HepG2 (cell line): ENCODE results near the gene BLVRA. TPM values are rescaled to one million over a fixed set of nuclear protein-coding genes. Genes with fewer than 3 reads are reported as not detected.
A peak's percentile ranks its signal among the peaks of the same experiment; 100 is the strongest.

ENCODE experiments used
- ARNT ChIP-seq: fragments of 450-650 bp; IDR thresholded peaks from 2 replicates; pipeline ENCODE4 v1.6.1; 2017
- EZH2 ChIP-seq: conservative IDR thresholded peaks from 2 replicates; pipeline ENCODE4 v1.6.1; 2012; ENCODE audit warnings: mild to moderate bottlenecking, low read depth, low read length, moderate library complexity
- HOXA7 ChIP-seq: sonication (generic); formaldehyde crosslinking; IDR thresholded peaks from 2 replicates; pipeline ENCODE4 v1.8.1; 2022; ENCODE audit warnings: mild to moderate bottlenecking, missing genetic modification reagents, moderate library complexity
- YY1 ChIP-seq: IDR thresholded peaks from 2 replicates; pipeline ENCODE4 v1.6.1; 2011; ENCODE audit warnings: low read length, low read depth, moderate library complexity, mild to moderate bottlenecking; ENCODE audit not compliant: insufficient read depth, insufficient replicate concordance
- ZC3H4 ChIP-seq: sonication (generic); formaldehyde crosslinking; IDR thresholded peaks from 2 replicates; pipeline ENCODE4 v1.4.0; 2020; ENCODE audit warnings: missing genetic modification reagents, borderline replicate concordance
- ZFX ChIP-seq: sonication (generic); formaldehyde crosslinking; IDR thresholded peaks from 2 replicates; pipeline ENCODE4 v1.4.0; 2020; ENCODE audit warnings: mild to moderate bottlenecking, low read depth, missing genetic modification reagents, moderate library complexity
- ZMAT3 ChIP-seq: sonication (generic); formaldehyde crosslinking; conservative IDR thresholded peaks from 2 replicates; pipeline ENCODE4 v1.7.0; 2021; ENCODE audit warnings: missing genetic modification reagents
- ZNF136 ChIP-seq: sonication (generic); formaldehyde crosslinking; IDR thresholded peaks from 2 replicates; pipeline ENCODE4 v1.8.1; 2022; ENCODE audit warnings: low read depth, mild to moderate bottlenecking, moderate library complexity, missing genetic modification reagents
- ZNF317 ChIP-seq: sonication (generic); formaldehyde crosslinking; IDR thresholded peaks from 2 replicates; pipeline ENCODE4 v1.5.0; 2020; ENCODE audit warnings: mild to moderate bottlenecking, missing genetic modification reagents
- ZNF530 ChIP-seq: sonication (generic); formaldehyde crosslinking; IDR thresholded peaks from 2 replicates; pipeline ENCODE4 v1.5.0; 2020; ENCODE audit warnings: low read depth, mild to moderate bottlenecking, missing genetic modification reagents
- ZNF766 ChIP-seq: sonication (generic); formaldehyde crosslinking; IDR thresholded peaks from 2 replicates; pipeline ENCODE4 v1.5.0; 2020; ENCODE audit warnings: missing genetic modification reagents, borderline replicate concordance
- ZNF879 ChIP-seq: sonication (generic); formaldehyde crosslinking; IDR thresholded peaks from 2 replicates; pipeline ENCODE4 v1.8.1; 2023; ENCODE audit warnings: missing genetic modification reagents
- polyA plus RNA-seq, 8 experiments: library from polyadenylated mRNA; depleted of rRNA in 3 of 8; stranded (reverse) in 7 of 8; unstranded in 1 of 8; fragments of >200 nt; fragmentation: Illumina TruSeq in 4 of 8; extraction: Trizol in 4 of 8; gene quantifications; 2 replicates each; pipeline versions ENCODE4 v1.2.1 to v1.2.3, GENCODE V29; 2011 to 2016; ENCODE audit warnings: low read depth in 4 of 8, missing spikeins in 1 of 8, mixed read lengths in 1 of 8; ENCODE audit not compliant: insufficient read depth in 1 of 8
- total RNA-seq, 5 experiments: library from RNA; depleted of rRNA; stranded (reverse); fragments of >200 nt; fragmentation: Illumina TruSeq; extraction: Trizol; gene quantifications; 2 replicates each; pipeline ENCODE4 v1.2.3, GENCODE V29; 2016; ENCODE audit warnings: low read depth in 1 of 5
- TF ChIP-seq, protein P1 (sequence below): sonication (generic); formaldehyde crosslinking; IDR thresholded peaks from 2 replicates; pipeline ENCODE4 v1.9.0; 2021; ENCODE audit warnings: mild to moderate bottlenecking, missing genetic modification reagents
- TF ChIP-seq, protein P2 (sequence below): sonication (generic); formaldehyde crosslinking; conservative IDR thresholded peaks from 2 replicates; pipeline ENCODE4 v1.4.0; 2020; ENCODE audit warnings: missing genetic modification reagents
- TF ChIP-seq, protein P3 (sequence below): sonication (generic); formaldehyde crosslinking; IDR thresholded peaks from 2 replicates; pipeline ENCODE4 v1.4.0; 2020; ENCODE audit warnings: mild to moderate bottlenecking, missing genetic modification reagents
- TF ChIP-seq, protein P4 (sequence below): IDR thresholded peaks from 2 replicates; pipeline ENCODE4 v1.6.1; 2016
- TF ChIP-seq, protein P5 (sequence below): IDR thresholded peaks from 2 replicates; pipeline ENCODE4 v1.6.1; 2016; ENCODE audit warnings: missing compliant biosample characterization, missing genetic modification reagents, borderline replicate concordance

The BLVRA gene
- total and polyA plus RNA-seq, 2 of the 13 experiments (the other 11 are each of a cell fraction or from before 2014, with no cell fraction given) = 39.2 to 64.2 TPM

DNA sequence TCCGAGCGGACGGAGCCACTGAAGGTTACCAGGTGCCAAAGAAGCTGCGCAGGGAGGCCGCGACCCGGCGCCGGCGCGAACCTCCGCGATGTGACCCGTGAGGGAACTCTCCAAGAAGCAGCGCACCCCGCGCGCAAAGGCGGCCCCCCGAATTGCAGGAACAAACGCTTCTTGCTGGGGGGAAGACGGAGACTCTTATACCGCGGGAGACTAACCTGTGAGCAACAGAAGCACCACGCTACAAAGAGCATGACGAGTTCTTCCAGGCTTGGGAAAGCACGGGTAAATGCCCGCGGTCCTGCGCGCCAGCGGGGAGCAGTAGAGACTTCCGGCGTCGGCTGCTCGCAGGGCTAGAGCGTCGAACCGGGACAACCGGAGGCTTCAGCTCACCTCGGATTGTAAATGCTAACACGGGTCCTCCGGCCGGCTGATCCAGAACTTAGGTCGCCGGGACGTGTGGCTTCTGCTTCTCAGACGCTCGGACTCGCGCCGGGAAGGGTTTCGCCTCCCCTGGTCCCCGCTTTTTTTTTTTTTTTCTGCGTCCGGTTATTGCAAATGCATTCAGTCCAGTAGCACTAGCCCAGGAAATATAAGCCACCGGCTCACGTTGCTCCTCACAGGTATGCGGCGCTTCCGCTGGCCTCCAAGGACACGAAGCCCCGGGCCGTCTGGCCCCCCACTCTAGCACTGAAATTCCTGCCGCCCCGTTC lies 29.1 kb upstream of the BLVRA start, which contains the start of gene COA1 (continued):
- TF ChIP-seq, protein P1, sequence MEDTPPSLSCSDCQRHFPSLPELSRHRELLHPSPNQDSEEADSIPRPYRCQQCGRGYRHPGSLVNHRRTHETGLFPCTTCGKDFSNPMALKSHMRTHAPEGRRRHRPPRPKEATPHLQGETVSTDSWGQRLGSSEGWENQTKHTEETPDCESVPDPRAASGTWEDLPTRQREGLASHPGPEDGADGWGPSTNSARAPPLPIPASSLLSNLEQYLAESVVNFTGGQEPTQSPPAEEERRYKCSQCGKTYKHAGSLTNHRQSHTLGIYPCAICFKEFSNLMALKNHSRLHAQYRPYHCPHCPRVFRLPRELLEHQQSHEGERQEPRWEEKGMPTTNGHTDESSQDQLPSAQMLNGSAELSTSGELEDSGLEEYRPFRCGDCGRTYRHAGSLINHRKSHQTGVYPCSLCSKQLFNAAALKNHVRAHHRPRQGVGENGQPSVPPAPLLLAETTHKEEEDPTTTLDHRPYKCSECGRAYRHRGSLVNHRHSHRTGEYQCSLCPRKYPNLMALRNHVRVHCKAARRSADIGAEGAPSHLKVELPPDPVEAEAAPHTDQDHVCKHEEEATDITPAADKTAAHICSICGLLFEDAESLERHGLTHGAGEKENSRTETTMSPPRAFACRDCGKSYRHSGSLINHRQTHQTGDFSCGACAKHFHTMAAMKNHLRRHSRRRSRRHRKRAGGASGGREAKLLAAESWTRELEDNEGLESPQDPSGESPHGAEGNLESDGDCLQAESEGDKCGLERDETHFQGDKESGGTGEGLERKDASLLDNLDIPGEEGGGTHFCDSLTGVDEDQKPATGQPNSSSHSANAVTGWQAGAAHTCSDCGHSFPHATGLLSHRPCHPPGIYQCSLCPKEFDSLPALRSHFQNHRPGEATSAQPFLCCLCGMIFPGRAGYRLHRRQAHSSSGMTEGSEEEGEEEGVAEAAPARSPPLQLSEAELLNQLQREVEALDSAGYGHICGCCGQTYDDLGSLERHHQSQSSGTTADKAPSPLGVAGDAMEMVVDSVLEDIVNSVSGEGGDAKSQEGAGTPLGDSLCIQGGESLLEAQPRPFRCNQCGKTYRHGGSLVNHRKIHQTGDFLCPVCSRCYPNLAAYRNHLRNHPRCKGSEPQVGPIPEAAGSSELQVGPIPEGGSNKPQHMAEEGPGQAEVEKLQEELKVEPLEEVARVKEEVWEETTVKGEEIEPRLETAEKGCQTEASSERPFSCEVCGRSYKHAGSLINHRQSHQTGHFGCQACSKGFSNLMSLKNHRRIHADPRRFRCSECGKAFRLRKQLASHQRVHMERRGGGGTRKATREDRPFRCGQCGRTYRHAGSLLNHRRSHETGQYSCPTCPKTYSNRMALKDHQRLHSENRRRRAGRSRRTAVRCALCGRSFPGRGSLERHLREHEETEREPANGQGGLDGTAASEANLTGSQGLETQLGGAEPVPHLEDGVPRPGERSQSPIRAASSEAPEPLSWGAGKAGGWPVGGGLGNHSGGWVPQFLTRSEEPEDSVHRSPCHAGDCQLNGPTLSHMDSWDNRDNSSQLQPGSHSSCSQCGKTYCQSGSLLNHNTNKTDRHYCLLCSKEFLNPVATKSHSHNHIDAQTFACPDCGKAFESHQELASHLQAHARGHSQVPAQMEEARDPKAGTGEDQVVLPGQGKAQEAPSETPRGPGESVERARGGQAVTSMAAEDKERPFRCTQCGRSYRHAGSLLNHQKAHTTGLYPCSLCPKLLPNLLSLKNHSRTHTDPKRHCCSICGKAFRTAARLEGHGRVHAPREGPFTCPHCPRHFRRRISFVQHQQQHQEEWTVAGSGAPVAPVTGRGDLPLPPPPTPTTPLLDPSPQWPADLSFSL (CRISPR knock-in tag) = no peak
- TF ChIP-seq EZH2 = no peak
- TF ChIP-seq, protein P2, sequence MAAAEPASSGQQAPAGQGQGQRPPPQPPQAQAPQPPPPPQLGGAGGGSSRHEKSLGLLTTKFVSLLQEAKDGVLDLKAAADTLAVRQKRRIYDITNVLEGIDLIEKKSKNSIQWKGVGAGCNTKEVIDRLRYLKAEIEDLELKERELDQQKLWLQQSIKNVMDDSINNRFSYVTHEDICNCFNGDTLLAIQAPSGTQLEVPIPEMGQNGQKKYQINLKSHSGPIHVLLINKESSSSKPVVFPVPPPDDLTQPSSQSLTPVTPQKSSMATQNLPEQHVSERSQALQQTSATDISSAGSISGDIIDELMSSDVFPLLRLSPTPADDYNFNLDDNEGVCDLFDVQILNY (CRISPR knock-in tag) = no peak
- TF ChIP-seq, protein P3, sequence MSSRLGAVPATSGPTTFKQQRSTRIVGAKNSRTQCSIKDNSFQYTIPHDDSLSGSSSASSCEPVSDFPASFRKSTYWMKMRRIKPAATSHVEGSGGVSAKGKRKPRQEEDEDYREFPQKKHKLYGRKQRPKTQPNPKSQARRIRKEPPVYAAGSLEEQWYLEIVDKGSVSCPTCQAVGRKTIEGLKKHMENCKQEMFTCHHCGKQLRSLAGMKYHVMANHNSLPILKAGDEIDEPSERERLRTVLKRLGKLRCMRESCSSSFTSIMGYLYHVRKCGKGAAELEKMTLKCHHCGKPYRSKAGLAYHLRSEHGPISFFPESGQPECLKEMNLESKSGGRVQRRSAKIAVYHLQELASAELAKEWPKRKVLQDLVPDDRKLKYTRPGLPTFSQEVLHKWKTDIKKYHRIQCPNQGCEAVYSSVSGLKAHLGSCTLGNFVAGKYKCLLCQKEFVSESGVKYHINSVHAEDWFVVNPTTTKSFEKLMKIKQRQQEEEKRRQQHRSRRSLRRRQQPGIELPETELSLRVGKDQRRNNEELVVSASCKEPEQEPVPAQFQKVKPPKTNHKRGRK (CRISPR knock-in tag) = no peak
- peak; percentile 88 for TF ChIP-seq ZFX (CRISPR knock-in tag)
- peak; percentile 84; the same call in 1 of the 2 replicates for TF ChIP-seq ZNF136 (CRISPR knock-in tag)
- peak; percentile 59; the same call in 1 of the 2 replicates for TF ChIP-seq ZMAT3 (CRISPR knock-in tag)
- TF ChIP-seq ZC3H4 (CRISPR knock-in tag) = no peak
- TF ChIP-seq ZNF879 = no peak
- TF ChIP-seq ZNF530 (CRISPR knock-in tag) = no peak
- TF ChIP-seq YY1 = peak; percentile 57
- TF ChIP-seq ARNT = no peak
- TF ChIP-seq, protein P4, sequence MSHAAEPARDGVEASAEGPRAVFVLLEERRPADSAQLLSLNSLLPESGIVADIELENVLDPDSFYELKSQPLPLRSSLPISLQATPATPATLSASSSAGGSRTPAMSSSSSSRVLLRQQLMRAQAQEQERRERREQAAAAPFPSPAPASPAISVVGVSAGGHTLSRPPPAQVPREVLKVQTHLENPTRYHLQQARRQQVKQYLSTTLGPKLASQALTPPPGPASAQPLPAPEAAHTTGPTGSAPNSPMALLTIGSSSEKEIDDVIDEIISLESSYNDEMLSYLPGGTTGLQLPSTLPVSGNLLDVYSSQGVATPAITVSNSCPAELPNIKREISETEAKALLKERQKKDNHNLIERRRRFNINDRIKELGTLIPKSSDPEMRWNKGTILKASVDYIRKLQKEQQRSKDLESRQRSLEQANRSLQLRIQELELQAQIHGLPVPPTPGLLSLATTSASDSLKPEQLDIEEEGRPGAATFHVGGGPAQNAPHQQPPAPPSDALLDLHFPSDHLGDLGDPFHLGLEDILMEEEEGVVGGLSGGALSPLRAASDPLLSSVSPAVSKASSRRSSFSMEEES (CRISPR knock-in tag) = peak; percentile 36; the same call in 1 of the 2 replicates
- peak; percentile 43; the same call in 1 of the 2 replicates for TF ChIP-seq ZNF317 (CRISPR knock-in tag)
- peak; percentile 85; the same call in 1 of the 2 replicates for TF ChIP-seq ZNF766 (CRISPR knock-in tag)
- no peak for TF ChIP-seq HOXA7 (CRISPR knock-in tag)
- TF ChIP-seq, protein P5, sequence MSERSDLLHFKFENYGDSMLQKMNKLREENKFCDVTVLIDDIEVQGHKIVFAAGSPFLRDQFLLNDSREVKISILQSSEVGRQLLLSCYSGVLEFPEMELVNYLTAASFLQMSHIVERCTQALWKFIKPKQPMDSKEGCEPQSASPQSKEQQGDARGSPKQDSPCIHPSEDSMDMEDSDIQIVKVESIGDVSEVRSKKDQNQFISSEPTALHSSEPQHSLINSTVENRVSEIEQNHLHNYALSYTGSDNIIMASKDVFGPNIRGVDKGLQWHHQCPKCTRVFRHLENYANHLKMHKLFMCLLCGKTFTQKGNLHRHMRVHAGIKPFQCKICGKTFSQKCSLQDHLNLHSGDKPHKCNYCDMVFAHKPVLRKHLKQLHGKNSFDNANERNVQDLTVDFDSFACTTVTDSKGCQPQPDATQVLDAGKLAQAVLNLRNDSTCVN = peak; percentile 77; the same call in 1 of the 2 replicates
